Neural cell (in vitro differentiated cells): ENCODE results near the gene RPP14.

ENCODE experiments used
- POLR2AphosphoS5 ChIP-seq: IDR thresholded peaks from 2 replicates; pipeline ENCODE4 v1.6.1; 2012
- RAD21 ChIP-seq: fragments of 450-650 bp; conservative IDR thresholded peaks from 2 replicates; pipeline ENCODE4 v1.6.1; 2014; ENCODE audit warnings: antibody characterized with exemption, mild to moderate bottlenecking, moderate library complexity
- TF ChIP-seq, protein P1 (sequence below): fragments of 450-650 bp; IDR thresholded peaks from 2 replicates; pipeline ENCODE4 v1.5.1; 2014; ENCODE audit warnings: antibody characterized with exemption, mild to moderate bottlenecking, moderate library complexity; ENCODE audit not compliant: poor library complexity, severe bottlenecking

DNA sequence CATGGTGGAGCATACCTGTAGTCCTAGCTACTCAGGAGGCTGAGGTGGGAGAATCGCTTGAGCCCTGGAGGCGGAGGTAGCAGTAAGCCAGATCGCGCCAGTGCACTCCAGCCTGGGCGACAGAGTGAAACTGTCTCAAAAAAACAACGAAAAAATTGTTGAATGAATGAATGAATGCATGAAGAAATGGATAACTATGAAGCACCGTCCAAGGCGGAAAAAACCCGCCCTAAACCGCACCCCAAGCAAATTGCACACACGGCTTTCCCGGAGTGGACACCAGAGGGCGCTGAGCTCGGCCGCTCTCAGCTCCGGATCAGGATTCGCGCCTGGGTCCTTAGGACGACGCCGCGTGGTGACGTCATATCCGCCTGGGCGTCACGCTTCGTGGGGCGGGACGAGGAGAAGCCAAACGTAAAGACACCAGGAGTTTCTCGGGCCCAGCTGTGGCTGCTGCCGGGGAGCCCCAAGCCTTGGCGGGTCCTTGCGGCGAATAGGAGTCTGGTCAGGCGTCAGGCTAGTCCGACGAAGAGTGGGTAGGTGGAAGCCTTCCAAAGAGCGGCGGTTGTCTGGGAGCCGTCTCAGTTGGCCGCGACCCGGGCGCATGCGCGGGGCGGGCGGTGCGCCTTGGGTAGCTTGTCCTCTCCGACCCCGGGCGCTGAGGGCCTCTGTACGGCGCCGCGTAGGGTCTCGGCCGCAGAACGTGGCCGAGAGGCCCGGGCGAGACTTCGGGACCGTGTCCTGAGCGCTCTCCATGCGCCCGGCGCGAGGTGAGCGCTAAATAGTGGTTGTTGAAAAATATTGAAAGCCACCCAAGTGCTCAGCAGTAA is at the start of gene RPP14, which contains the start of gene HTD2:
- TF ChIP-seq POLR2AphosphoS5 (peak; percentile 94), RAD21 (peak; percentile 69)
- TF ChIP-seq, protein P1, sequence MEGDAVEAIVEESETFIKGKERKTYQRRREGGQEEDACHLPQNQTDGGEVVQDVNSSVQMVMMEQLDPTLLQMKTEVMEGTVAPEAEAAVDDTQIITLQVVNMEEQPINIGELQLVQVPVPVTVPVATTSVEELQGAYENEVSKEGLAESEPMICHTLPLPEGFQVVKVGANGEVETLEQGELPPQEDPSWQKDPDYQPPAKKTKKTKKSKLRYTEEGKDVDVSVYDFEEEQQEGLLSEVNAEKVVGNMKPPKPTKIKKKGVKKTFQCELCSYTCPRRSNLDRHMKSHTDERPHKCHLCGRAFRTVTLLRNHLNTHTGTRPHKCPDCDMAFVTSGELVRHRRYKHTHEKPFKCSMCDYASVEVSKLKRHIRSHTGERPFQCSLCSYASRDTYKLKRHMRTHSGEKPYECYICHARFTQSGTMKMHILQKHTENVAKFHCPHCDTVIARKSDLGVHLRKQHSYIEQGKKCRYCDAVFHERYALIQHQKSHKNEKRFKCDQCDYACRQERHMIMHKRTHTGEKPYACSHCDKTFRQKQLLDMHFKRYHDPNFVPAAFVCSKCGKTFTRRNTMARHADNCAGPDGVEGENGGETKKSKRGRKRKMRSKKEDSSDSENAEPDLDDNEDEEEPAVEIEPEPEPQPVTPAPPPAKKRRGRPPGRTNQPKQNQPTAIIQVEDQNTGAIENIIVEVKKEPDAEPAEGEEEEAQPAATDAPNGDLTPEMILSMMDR, result peak; percentile 99
